ENCODE measurements around the gene DNAH3.
"Not testable (repeated sequence)": the region's sequence is repeated elsewhere in the genome, so short reads cannot be mapped to it uniquely, and the experiment has no call there.

The DNAH3 gene

DNA sequence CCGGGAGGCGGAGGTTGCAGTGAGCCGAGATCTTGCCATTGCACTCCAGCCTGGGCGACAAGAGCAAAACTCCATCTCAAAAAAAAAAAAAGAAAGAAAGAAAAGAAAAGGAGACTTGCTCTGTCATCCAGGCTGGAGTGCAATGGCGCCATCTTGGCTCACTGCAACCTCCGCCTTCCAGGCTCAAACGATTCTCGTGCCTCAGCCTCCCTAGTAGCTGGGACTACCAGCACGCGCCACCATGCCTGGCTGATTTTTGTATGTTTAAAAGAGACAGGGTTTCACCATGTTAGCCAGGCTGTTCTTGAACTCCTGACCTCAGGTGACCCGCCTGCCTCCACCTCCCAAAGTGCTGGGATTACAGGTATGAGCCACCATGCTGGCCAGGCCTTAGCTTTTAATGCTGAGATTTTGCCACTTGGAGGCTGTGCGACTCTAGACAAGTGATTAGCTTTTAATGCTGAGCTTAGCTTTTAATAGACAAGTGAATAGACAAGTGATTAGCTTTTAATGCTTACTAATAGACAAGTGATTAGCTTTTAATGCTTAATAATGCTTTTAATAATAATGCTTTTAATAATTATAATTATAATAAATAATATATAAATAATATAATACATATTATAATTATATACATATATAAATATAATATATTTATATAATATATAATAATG is 17.4 kb upstream of the DNAH3 start:
- DNase-seq: no peak

- DNase-seq: no peak
Observed at GRCh38 chr16:21167360-21167759, 16.7 kb upstream of the DNAH3 start.

GRCh38 chr16:21166561-21166961 is 15.9 kb upstream of the DNAH3 start:
- no peak for DNase-seq

DNA sequence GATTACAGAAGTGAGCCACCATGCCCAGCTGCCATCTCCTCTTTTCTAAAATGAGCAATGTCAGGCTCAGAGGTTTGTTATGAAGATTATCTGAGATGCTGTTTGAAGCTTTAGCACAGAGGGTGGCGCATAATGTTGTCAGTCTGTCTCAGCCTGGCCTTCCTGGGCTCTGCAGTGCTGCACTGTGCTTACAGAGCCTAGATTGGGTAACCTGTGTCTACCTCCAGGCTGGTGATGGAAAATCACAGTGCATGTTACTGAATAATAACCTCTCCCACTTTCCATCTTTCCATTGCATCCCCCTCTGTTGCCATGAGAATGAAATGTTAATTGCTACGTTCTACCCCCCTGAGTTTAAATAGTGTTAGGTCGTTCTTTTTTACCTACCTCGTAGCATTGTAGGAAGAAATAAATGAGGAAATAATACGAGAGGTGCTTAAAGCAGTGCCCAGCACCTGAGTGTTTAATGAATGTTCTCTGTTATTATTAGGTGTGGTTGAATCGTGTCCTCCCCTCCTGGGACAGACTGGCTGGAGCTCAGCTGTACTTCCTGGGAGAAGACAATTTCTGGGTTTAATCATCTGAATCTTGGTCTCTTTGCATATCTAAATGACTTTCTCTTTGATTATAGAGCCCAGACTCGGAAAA is 14.0 kb upstream of the DNAH3 start:
- no peak for DNase-seq

GRCh38 chr16:21163576-21163975 is 12.9 kb upstream of the DNAH3 start:
- no peak for DNase-seq

- DNase-seq: no peak
Observed at GRCh38 chr16:21162661-21163151, 12.1 kb upstream of the DNAH3 start.

DNA sequence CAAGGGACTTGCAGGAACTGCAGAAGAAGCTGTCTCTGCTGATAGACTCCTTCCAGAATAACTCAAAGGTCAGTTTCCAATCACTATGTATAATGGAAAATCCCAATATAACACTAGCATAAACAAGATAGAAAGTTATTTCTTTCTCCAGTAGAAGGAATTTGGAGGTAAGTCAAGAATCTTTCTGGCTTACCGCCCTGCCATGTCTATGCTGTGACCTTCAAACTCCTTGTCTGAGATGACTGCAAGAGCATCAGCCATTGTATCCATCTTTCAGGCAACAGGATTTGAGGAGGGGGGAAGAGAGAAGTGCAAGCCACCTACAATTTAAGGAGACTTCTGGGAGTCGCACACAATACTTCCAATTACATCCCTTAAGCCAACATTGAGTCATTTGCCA is 10.6 kb upstream of the DNAH3 start:
- DNase-seq: no peak

- no peak for DNase-seq
Observed at GRCh38 chr16:21160276-21160675, 9.6 kb upstream of the DNAH3 start.

GRCh38 chr16:21159281-21159951 is 8.8 kb upstream of the DNAH3 start:
- peak; percentile 0 for DNase-seq

DNA sequence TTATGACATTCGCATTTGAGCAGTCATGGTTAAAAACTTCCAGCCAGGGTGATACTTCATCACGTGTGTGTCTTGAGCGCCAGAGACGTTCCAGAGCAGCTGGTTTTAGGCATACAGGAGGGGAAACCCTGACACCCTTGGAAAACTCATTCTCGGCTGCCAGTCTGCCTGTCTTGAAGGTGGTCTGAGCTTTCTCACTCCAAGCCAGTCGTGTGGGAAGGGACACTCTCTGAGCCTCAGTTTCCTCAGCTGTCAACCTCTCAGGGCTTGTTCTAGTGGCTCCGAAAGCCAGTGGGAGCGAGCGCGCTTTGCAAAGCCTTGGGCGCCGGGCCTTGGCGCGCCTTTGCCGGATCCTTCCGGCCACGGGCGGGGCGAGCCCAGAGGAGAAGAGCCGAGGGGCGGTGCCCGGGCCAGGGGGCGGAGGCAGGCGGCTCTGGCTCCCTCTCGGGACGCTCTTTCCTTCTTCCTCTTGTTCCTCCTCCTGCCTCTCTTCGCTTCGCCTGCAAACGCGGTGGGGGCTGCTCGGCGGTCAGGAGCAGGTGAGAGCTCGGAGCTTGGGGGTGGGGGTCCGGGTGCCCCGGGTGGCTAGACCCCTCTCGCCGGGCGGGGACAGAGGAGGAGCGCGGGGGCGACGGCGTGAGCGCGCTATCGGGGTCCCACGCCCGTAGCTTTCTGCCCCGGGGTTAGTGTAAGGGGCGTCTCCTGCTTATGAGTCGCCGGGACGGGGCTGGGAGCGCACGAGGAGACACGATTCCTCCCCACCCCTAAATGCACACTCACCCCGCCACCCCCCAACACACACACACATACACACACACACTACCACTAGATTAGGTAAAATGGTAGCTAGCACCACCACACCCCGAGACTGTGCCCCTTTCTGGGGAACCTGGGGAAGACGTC is 7.8 kb upstream of the DNAH3 start, which contains the start of gene LDAF1:
LDAF1 (plus strand) TSS at position 467 of the 903 bp plus-strand sequence. CDS start 2,509 bp downstream, outside the sequence.
- DNase-seq: peak; percentile 38

DNA sequence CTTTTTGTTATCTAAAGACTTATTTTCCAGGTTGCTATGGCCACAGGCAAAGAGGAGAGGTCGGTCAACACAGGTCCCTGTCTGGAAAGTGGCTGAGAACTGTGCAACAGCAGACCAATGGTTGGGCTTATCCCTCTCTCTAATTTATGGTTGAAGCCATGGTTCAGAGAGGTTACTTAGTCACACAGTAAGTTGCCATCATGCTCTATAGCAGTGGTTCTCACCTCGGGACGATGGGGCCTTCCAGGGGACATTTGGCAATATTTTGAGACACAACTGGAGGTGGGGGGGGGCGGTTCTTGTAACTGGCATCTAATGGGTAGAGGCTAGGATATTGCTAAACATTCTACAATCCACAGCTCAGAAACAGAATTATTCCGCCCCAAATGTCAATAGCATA is 7.0 kb upstream of the DNAH3 start:
- no peak for DNase-seq

- DNase-seq: peak; percentile 36
Observed at GRCh38 chr16:21156767-21157467, 6.3 kb upstream of the DNAH3 start.

DNA sequence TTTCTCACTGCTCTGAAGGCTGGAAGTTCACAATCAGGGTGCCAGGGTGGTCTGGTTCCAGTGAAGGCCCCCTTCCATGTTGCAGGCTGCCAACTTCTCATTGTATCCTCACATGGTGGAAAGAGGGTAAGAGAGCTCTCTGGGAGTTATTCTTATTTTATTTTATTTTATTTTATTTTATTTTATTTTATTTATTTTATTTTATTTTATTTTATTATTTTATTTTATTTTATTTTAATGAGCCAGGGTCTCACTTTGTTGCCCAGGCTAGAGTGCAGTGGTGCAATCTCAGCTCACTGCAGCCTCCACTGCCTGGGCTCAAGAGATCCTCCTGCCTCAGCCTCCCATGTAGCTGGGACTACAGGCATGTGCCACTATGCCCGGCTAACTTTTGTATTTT is 5.4 kb upstream of the DNAH3 start:
- DNase-seq: not testable (repeated sequence)

- not testable (repeated sequence) for DNase-seq
Observed at GRCh38 chr16:21153124-21153729, 2.6 kb upstream of the DNAH3 start.

- not testable (repeated sequence) for DNase-seq
Observed at GRCh38 chr16:21152160-21153030, 1.7 kb upstream of the DNAH3 start.

DNA sequence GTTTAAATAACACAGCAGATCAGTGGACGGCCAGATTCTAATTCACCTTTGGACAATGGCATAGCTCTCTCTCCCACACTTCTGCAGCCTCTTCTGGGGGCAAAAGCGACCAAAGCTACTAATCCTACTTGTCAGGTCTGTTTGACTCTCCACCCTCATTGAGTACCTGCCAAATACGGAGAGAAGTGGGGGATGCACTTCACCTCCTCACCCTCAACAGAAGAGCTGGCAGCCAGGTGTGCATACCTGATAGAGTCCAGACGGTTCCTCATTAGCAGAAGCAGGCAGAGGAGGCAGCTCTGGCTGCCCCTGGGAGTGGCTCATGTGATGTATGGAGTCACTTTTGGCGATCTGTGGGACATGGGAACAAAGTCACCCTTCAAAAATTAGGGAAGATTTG is 4.9 kb downstream of the DNAH3 start:
- no peak for DNase-seq

GRCh38 chr16:21134053-21134452 is 16.6 kb downstream of the DNAH3 start:
- no peak for DNase-seq

DNA sequence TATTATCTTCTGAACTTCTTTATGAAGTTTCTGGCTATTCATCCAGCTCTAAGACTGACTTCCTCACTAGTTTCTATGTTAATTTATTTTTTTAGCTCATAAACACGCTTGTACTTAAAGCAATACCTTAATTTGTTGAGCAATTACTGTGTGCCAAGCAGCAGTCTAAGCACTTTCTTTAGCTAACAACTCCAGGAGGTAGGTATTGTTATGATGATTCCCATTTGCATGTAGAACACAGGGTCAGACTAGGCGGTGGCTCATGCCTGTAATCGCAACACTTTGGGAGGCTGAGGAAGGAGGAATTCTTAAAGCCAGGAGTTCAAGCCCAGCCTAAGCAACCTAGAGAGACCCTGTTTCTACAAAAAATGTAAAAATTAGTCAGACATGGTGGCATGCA is 19.8 kb downstream of the DNAH3 start:
- no peak for DNase-seq

GRCh38 chr16:21128991-21129390 is 21.7 kb downstream of the DNAH3 start:
- no peak for DNase-seq

DNA sequence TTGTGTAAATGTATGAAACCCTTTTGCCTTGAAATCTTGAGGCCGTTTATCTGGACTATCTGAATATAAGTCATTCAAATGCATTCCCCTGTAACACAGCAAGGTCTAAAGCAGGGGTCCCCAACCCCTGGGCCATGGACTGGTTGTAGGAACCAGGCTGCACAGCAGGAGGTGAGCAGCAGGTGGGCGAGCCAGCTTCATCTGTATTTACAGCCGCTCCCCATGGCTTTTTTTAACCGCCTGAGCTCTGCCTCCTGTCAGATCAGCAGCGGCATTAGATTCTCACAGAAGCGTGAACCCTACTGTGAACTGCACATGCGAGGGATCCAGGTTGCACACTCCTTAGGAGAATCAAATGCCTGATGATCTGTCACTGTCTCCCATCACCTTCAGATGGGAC is 24.1 kb downstream of the DNAH3 start:
- no peak for DNase-seq

DNA sequence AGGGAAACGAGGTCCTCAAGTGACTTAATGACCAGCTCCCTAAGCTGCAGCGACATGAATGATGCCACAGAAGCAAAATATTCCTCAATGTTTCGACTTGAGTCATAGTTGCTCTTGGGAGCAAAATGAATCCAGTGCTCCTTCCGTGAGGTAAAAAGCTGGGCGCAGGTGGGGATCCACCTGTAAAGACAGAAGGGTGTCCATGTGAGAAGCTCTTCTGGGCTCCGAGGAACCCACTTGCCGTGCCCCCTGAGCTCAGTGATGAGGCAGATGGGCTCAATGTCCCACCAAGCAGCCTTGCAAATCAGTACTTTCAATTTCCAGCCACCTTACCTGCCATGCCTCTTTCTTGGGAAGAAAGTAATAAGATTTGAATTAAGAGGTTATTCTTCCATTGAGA is 25.5 kb downstream of the DNAH3 start:
- no peak for DNase-seq
